Thyroid gland (tissue), 4 donors: ENCODE measurements around the gene TAS2R41.

Experiments
- CTCF ChIP-seq, 6 experiments: fragments of 200-600 bp in 3 of 6; fragments of 450-650 bp in 3 of 6; sonication (generic) in 3 of 6; IDR thresholded peaks; one replicate each; pipeline ENCODE4 v1.5.1; 2016 to 2019; ENCODE audit warnings: antibody characterized with exemption in 6 of 6, mild to moderate bottlenecking in 2 of 6, inconsistent platforms in 1 of 6, moderate library complexity in 1 of 6
- POLR2A ChIP-seq, 2 donors: fragments of 450-650 bp; IDR thresholded peaks; one replicate each; pipeline ENCODE4 v1.6.1; 2017; ENCODE audit warnings: antibody characterized with exemption in 2 of 2, mild to moderate bottlenecking in 2 of 2, moderate library complexity in 1 of 2

GRCh38 chr7:143499743-143500348 is 22.2 kb downstream of the TAS2R41 start:
- no peak for TF ChIP-seq CTCF (IDR thresholded peaks at IDR 0.05)
- TF ChIP-seq POLR2A (IDR thresholded peaks at IDR 0.05): no peak
